HS-5 (cell line): ENCODE data around the gene ELN.
"Not testable (repeated sequence)": the region's sequence is repeated elsewhere in the genome, so short reads cannot be mapped to it uniquely, and the experiment has no call there.

ENCODE experiments used
- DNase-seq: peaks from one replicate; pipeline ENCODE4 v3.0.0-alpha.2; 2012; ENCODE audit warnings: low read depth

The ELN gene

DNA sequence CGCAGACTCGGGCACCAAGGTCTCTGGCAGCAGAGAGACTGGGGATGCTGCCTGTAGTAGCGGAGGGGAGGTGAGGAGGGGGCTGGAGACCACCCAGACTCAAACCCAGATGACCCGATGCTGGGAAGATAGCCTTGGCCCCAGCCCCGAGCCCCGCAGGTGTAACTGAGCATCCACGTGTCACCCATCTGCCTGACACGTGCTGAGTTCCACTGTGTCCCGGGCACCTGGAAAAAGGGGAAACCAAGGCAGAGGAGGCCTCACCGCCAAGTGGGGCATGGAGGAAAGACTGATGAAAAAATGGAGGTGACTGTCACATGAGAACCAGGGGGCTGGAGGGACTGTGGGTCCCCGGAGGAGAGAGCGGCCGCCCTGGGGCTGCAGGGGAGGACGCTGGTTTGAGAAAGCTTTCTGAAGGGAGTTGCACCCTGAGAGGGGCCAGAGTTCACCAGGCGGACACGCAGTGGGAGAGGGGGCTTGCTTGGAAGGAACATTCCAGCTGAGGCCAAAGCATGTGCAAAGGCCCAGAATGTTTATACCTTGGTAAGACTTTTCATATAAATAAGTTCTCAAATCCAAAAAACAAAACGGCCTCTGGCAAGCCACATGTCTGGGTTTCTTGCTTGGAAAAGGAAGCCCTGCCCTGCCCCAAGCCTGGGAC lies 27.4 kb upstream of the ELN start:
- no peak for DNase-seq

GRCh38 chr7:74001150-74001494 lies 26.9 kb upstream of the ELN start:
- no peak for DNase-seq

DNA sequence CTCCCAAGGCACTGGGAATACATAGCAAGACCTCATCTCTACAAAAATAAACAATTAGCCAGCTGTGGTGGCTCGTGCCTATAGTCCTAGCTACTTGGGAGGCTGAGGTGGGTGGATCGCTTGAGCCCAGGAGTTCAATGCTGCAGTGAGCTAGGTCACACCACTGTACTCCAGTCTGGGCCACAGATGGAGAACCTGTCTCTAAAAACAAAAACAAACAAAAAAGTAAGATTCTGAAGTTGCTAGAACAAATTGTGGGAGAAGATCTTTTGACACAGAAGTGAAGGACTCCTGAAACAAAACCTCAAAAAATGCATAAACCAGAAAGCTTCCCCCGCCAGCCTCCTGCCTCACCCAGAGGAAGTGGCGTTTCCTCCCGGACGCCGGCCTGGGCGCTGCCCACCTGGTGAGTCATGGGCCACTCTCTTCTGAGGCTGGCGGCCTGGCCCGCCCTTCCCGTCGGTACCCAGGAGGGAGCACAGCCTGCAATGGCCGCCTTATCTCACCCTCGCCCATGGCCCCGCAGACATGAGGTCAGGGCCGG lies 25.4 kb upstream of the ELN start:
- peak; percentile 57 for DNase-seq

GRCh38 chr7:74003621-74004020 lies 24.4 kb upstream of the ELN start:
- no peak for DNase-seq

GRCh38 chr7:74006032-74006431 lies 21.9 kb upstream of the ELN start:
- no peak for DNase-seq

DNA sequence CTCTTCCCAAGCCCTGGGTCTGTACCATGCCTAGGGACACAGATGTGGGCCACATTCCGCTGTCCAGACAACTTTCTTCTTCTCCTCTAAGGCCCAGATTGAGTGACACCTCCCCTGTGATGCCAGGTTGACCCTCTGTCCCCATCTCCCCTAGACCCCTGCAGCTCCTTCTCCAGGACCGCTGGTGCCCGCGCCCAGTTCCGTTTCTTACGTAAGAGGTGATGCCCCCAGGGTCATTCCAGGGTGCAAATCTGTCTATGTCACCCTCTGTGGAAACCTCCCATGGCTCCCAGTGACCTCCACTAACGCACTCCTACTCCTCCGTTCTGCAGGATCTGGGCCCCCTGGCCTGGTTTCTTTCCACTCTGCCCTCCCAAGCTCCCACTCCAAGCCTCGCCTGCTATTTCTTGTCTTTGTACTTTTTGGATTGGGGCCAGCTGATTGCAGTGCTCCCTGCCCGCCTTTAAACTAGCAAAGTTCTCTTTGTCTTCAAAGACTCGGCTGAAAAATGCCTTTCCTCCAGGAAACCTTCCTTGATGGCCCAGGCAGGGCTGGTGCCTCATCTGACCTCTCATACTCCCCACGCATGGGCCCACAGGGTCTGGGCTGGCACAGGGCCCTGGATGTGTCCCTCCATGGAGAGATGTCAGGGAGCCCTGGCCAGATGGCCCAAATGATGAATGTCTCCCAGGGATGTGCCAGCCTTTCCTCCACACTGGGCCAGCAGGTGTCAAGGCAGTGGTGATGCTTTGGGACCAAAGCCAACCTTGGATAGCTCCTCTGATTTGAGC lies 21.3 kb upstream of the ELN start:
- no peak for DNase-seq

DNA sequence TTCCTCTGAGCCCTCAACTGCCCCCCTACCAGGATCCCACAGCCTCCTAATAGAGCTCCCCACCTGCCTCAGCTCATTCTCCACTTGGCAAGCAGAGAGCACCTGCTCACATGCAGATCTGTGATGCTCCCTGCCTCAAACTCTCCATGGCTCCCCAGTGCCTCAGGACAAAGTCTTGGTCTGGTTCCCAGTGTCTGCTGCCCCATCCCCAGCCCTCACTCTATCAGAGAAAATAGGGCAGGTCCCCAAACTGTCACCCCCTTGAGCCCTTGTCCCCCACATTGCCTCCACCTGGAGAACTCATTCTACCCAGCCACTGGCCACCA lies 20.8 kb upstream of the ELN start:
- no peak for DNase-seq

DNA sequence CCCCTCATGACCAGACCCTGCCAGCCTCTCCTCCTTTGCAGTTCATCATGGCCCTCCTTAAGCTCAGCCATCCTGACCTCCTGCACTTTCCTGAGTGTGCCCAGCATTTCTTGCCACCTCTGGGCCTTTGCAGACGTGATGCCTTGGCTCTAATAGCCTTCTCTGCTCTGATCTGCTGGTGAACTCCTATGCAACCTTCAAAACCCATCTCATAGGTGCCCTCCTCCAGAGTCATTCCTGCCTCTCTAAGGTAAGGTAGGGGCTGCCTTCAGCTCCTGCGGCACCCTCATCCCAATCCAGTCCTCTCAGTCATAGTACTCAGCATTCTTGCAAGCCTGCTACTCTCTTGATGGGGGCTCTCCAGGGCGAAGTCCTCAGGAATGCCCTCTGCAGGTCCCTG lies 19.3 kb upstream of the ELN start:
- DNase-seq, result no peak

DNA sequence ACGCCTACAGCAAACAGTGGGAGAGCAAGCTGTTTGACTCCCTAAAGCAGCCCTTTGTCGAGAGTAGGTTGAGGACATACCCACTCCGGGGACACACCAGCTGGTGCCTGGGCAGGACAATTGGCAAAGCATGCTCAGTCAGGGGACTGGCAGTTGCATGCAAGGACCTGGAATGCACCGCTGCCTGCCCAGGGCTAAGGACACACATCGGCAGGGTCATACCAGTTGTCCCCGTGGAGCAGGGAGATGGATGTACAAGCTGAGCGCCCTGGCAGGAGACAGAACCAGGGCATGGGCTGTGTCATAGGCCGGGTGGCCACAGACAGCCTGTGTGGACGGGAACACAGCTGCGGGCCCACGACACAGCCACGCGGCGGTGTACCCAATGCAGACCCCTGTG lies 18.3 kb upstream of the ELN start:
- no peak for DNase-seq

- no peak for DNase-seq
Observed at GRCh38 chr7:74010407-74010806, 17.6 kb upstream of the ELN start.

GRCh38 chr7:74011421-74011820 lies 16.6 kb upstream of the ELN start:
- not testable (repeated sequence) for DNase-seq

GRCh38 chr7:74012842-74013249 lies 15.1 kb upstream of the ELN start:
- no peak for DNase-seq

- DNase-seq, result no peak
Observed at GRCh38 chr7:74013539-74014272, 14.3 kb upstream of the ELN start.

GRCh38 chr7:74014931-74015330 lies 13.0 kb upstream of the ELN start:
- no peak for DNase-seq

DNA sequence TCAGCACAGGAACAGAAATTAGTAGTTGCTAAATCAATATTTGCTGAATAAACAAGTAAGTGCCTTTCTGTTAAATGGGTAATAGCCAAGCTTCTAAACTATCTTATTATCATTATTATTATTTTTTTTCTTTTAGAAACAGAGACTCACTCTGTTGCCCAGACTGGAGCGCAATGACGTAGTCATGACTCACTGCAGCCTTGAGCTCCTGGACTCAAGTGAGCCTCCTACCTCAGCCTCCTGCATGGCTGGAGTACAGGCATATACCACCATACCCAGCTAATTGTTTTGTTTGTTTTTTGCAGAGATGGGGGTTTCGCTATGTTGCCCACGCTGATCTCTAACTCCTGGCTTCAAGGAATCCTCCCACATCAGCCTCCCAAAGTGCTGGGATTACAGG lies 12.3 kb upstream of the ELN start:
- no peak for DNase-seq

- no peak for DNase-seq
Observed at GRCh38 chr7:74017125-74017524, 10.8 kb upstream of the ELN start.

GRCh38 chr7:74018246-74018895 lies 9.6 kb upstream of the ELN start:
- DNase-seq, result no peak

DNA sequence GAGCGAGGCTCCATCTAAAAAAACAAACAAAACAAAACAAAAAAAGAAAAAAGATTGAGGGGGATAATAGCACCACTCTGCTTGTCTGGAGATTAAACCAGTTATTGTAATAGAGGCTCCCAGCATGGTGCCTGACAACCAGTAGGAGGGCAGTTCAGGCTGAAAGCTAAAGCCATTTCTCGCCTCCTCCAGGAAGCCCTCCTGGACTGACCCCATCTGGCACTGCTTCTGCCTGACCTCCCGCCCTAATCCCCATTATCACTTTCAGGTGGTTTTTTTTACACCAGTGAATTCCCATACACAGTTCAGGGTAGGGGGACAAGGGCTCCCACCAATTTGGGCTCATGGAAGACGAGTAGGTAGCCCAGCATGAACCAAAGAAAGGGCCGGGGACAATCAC lies 8.8 kb upstream of the ELN start:
- DNase-seq, result no peak

DNA sequence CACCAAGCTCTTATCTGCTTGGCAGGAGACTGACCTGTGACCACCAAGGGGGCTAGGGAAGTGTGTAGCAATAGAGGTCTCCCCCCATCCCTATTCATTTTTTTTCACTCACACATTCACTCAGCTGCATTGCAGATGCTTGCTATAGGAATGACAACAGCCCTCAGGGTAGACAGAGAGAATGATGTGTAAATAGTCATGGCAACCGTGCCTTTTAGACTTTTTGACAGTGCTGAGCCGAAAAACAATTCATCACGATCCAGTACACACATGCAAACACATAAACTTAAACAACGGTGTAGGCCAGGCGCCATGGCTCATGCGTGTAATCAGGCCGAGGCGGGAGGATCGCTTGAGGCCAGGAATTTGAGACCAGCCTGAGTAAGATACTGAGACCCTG lies 7.6 kb upstream of the ELN start:
- DNase-seq, result no peak

- DNase-seq, result no peak
Observed at GRCh38 chr7:74021546-74022320, 6.2 kb upstream of the ELN start.

DNA sequence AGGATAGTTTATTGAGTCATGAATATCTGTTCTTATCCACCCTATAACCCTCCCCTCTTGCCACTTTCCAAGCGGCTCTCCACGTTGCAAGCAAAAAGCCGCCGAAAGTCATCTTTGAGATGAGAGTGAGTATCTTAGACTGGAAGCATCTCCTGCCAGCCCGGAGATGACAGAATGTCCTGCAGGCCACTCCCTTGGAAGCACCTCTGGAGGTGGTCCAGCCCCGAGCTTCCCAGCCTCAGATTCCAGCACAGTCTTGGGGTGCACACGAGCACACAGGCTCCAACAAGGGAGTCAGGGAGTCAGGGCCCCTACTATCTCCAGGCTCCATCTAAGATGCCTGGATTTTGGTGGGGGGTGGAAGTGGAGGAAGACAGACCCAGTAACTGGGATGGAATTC lies 5.5 kb upstream of the ELN start:
- no peak for DNase-seq

DNA sequence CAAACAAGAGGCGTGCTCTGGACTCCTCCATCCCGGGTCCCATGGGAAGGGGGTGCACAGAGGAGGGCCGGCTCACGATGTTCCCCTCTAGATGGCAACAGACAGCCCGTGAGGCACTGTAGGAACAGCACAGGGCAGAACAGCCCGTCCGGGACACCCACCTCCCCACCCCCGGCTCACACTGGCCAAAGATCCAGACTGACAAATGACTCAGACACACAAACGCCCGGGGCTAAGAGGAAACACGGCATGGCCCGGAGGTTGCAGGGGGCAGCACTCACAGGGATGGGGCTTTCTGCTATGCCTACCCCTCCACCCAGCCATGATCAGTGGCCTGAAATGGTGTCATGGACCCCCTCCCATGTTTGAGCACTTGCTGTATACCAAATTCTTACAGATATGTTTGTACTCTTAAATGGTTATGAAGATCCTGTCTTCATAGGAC lies 4.9 kb upstream of the ELN start:
- DNase-seq, result no peak
